ENCODE measurements around the gene CASZ1. TPM values are rescaled to one million over a fixed set of nuclear protein-coding genes. Genes with fewer than 3 reads are reported as not detected.
A peak's percentile ranks its signal among the peaks of the same experiment; 100 is the strongest.

Gene CASZ1
- total RNA-seq, 1 donor: 0.09 TPM

DNA sequence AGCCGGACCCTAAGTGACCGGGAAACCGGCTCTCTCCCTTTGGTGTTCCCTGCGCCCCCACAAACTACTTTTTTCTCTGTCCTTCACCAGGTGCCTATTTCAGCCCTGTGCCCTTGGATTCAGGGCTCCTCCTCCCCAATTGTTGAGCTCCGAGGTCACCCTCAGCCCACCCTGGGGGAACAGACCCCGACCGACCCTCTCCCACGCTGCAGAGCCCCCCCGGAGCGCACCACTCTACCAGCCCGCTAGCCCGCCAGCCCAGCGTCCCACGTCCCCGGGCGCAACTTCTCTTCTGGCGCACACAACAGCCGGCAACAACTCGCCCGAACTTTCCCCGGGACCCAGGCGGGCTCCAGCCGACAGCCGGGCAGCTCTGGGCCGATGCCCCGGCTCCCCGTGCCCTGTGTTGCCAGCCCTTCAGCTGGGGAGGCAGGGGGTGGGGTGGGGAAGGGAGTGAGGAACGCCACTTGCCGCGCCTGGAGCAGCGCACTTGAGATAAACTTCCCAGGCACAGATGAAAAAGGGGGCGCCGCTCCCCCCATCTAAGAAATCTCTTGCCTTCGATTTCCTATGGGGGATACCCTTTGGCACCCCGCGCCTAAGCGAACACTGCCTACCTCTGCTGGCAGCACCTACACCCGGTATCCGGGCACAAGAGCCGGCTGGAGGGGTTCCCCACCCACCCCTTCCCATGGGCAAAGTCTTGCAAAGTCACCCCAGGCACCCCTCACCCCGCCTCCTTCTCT lies 997 bp downstream of the CASZ1 start:
- TF ChIP-seq, protein P1, sequence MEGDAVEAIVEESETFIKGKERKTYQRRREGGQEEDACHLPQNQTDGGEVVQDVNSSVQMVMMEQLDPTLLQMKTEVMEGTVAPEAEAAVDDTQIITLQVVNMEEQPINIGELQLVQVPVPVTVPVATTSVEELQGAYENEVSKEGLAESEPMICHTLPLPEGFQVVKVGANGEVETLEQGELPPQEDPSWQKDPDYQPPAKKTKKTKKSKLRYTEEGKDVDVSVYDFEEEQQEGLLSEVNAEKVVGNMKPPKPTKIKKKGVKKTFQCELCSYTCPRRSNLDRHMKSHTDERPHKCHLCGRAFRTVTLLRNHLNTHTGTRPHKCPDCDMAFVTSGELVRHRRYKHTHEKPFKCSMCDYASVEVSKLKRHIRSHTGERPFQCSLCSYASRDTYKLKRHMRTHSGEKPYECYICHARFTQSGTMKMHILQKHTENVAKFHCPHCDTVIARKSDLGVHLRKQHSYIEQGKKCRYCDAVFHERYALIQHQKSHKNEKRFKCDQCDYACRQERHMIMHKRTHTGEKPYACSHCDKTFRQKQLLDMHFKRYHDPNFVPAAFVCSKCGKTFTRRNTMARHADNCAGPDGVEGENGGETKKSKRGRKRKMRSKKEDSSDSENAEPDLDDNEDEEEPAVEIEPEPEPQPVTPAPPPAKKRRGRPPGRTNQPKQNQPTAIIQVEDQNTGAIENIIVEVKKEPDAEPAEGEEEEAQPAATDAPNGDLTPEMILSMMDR (IDR thresholded peaks at IDR 0.05; ENCODE audit: insufficient read depth, low read length): no peak
- peak overlapping the region; percentile 53 for H3K4me3 ChIP-seq (ENCODE audit: low read depth, low read length)
- DNase-seq (ENCODE audit: low read depth): no peak

DNA sequence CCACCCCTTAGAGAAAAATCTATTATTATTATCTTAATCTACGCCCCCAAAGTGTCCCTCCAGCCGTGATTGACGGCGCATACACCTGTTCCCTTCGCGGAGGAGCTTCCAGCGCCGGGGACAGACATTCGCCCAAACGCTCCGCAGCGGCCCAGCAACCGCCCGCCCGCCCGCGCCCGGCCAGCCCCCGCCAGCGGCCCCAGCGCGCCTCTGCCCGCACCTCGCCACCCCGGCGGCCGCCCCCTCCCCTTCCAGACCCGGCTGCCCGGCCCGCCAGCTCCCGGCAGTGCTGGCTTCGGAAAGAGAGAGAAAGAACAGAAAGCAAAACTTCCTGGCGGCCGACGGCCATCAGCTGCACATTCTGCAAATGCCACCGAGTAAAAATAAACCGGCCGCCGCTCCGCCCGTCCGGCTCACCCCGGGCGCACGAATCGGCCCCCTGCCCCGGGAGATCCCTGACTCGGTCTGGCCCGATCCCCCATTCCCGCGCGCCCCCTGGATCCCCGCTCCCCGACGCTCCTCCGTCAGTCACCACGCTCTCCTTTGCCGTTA lies 1.6 kb downstream of the CASZ1 start:
- no peak for DNase-seq (ENCODE audit: low read depth)
- H3K4me3 ChIP-seq (ENCODE audit: low read depth, low read length): peak overlapping the region; percentile 53
- TF ChIP-seq, protein P1 (IDR thresholded peaks at IDR 0.05; ENCODE audit: insufficient read depth, low read length): no peak

DNA sequence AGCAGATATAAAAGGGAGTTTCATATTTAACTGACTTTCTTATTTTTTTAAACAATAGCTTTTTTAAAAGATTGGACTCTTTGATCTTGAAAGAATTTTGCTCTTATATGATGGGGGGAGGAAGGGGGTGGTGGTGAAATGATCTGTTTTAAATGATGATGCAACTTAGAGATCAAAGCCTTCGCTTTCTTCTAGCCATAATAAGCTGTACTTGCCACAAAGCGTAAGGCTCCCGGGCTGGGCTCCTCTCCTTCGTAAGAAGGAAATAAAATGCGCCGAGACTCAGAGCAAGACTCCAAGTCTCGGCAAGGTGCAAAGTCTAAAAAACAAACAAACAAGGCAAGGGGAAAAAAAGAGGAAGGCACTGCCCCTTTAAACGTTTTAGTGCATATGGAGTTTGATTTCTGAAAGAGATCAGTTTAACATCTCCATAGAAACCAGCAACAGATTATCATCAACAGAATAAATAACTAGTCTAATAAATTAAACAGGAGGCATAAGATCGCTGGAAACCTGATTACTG lies 3.3 kb downstream of the CASZ1 start:
- no peak overlapping the region for H3K4me3 ChIP-seq (ENCODE audit: low read depth, low read length)
- TF ChIP-seq, protein P1 (IDR thresholded peaks at IDR 0.05; ENCODE audit: insufficient read depth, low read length): no peak
- DNase-seq (ENCODE audit: low read depth): peak; percentile 14

DNA sequence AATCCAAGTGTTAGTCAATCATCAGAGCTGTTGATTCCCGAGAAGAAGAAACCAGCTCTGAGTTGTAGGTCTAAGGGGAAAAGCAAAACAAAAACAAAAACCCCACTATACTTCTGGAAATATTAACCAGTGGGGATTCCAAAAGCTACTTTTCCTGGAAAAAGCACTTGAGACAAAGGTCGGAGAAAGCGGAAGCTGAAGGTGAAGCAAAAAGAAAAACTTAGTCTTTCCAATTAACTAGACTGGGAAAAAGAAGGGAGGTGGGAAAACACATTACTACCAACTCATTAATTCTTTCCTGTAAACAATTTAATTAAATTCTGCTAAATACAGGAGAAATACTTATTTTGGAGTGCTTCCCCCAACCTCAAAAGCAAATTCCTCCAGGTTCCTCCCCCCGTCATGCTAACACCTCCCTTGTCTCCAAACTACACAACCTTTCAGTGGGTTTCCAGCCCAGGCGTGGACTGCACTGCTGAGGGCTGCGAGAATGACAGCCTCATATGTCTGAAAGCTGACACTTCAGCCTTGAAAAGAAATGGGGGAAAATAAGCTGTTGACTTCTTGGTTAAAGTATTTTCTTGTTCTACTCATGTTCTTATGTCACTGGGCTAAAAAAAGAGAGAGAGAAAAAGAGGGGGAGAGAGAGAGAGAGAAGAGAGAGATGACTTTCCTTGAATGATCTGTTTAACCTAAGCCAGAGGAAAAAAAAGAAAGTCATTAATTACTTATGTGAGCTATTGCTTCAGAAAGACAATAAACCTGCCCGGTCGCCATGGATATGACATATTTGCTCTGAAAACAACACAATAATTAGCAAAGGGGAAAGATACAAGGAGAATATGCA lies 5.1 kb downstream of the CASZ1 start:
- H3K4me3 ChIP-seq (ENCODE audit: low read depth, low read length): no peak overlapping the region
- TF ChIP-seq, protein P1 (IDR thresholded peaks at IDR 0.05; ENCODE audit: insufficient read depth, low read length): no peak
- DNase-seq (ENCODE audit: low read depth): no peak

DNA sequence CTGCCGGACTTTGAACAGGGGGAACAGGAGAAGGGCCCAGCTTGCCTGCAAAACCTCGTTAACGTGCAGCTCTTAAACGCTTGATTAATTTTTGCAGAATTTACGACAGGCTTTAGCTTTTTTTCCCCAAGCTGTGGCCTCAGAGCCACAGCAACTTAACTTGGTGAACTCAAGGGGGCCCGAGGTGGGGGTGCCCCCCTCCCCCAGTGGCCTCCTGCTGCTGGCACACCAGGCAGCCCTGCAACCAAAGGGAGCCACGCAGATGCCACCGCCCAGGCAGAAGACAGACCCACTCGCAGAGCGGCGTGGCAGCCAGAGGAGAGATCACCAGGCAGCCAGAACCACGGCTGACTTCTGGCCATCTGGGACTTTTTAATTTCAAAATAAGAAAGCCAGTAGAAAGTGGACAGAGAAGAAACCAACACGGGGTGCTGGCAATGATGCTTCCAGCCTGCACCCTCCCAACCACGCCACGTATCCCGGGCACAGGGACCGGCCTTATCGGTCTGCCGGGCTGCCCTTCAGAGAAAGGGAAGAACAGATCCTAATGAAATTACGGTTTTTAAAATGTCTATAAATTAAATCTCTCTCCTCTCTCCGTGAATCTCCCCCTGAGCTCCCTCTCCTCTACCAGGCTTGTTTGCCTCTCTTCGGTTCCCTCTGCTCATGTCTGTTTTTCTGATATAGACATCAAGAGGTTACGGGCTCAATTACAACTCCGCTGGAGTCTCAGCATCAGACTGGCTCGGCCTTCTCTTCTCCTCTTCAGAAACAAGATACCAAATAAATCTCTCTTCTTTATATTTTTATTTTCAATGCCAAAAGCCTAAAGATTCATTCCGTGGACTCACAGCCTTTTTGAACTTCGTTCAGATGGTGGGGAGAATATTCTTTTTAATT lies 6.4 kb downstream of the CASZ1 start:
- H3K4me3 ChIP-seq (ENCODE audit: low read depth, low read length): no peak overlapping the region
- DNase-seq (ENCODE audit: low read depth): no peak
- TF ChIP-seq, protein P1 (IDR thresholded peaks at IDR 0.05; ENCODE audit: insufficient read depth, low read length): no peak
